Measurements from ENCODE around the gene ABL1.

Gene ABL1

GRCh38 chr9:130933114-130934046, 98.3 kb downstream of the ABL1 start:
- DNase-seq (ENCODE audit: low read depth): no peak

GRCh38 chr9:130934246-130934645, 99.2 kb downstream of the ABL1 start:
- DNase-seq (ENCODE audit: low read depth): no peak

GRCh38 chr9:130934702-130935647, 99.9 kb downstream of the ABL1 start:
- DNase-seq (ENCODE audit: low read depth): no peak

- DNase-seq (ENCODE audit: low read depth): no peak
Observed at GRCh38 chr9:130935648-130936271, 100.7 kb downstream of the ABL1 start.

- DNase-seq (ENCODE audit: low read depth): peak; percentile 32
Observed at GRCh38 chr9:130936285-130937117, 101.4 kb downstream of the ABL1 start.
